Glutamatergic neuron (in vitro differentiated cells): ENCODE data around the gene GOLGA1. TPM values are rescaled to one million over a fixed set of nuclear protein-coding genes. Genes with fewer than 3 reads are reported as not detected.

Experiments
- DNase-seq: peaks from one replicate; pipeline ENCODE4 v3.0.0; 2022
- H3K27ac Mint-ChIP-seq: one replicate; pipeline ENCODE4 v1.8.0; 2020; ENCODE audit warnings: mild to moderate bottlenecking, mixed read lengths, inconsistent platforms; ENCODE audit not compliant: unreplicated experiment
- H3K27me3 Mint-ChIP-seq: one replicate; pipeline ENCODE4 v1.8.0; 2020; ENCODE audit warnings: mild to moderate bottlenecking, moderate library complexity, mixed read lengths, inconsistent platforms; ENCODE audit not compliant: unreplicated experiment
- H3K36me3 Mint-ChIP-seq: one replicate; pipeline ENCODE4 v1.8.0; 2020; ENCODE audit warnings: mild to moderate bottlenecking, mixed read lengths, inconsistent platforms; ENCODE audit not compliant: unreplicated experiment
- H3K4me1 Mint-ChIP-seq: one replicate; pipeline ENCODE4 v1.8.0; 2020; ENCODE audit warnings: mild to moderate bottlenecking, low read depth, mixed read lengths, inconsistent platforms; ENCODE audit not compliant: unreplicated experiment
- H3K4me3 Mint-ChIP-seq: one replicate; pipeline ENCODE4 v1.8.0; 2020; ENCODE audit warnings: mild to moderate bottlenecking, mixed read lengths, inconsistent platforms; ENCODE audit not compliant: unreplicated experiment
- H3K9me3 Mint-ChIP-seq: one replicate; pipeline ENCODE4 v1.8.0; 2020; ENCODE audit warnings: mild to moderate bottlenecking, moderate library complexity, mixed read lengths, inconsistent platforms; ENCODE audit not compliant: unreplicated experiment
- CTCF ChIP-seq: fragments of 200-600 bp; sonication (generic); IDR thresholded peaks from one replicate; pipeline ENCODE4 v1.5.0; 2021; ENCODE audit not compliant: partially characterized antibody, unreplicated experiment
- total RNA-seq: library from RNA; stranded (reverse); fragmentation: NEBNext Ultra II Directional; extraction: Animal tissue kit (Norgen Biotek cat#: 25700); gene quantifications from one replicate; pipeline ENCODE4 v1.2.1, GENCODE V29; 2021; ENCODE audit not compliant: unreplicated experiment

The GOLGA1 gene
- total RNA-seq, 1 donor from 2014 or later, result 18.3 TPM

GRCh38 chr9:124881138-124881743, 59.6 kb downstream of the GOLGA1 start:
- H3K4me1 Mint-ChIP-seq, result peaks cover 8% of the 10 kb centered on the region
- peaks cover 2% of the 10 kb centered on the region for H3K9me3 Mint-ChIP-seq
- DNase-seq, result no peak
- no peaks in the 10 kb centered on the region for H3K36me3 Mint-ChIP-seq
- H3K27ac Mint-ChIP-seq, result no peak overlapping the region
- no peak overlapping the region for H3K4me3 Mint-ChIP-seq
- H3K27me3 Mint-ChIP-seq, result peaks cover 5% of the 10 kb centered on the region
- no peak for TF ChIP-seq CTCF

GRCh38 chr9:124880501-124880900, 60.4 kb downstream of the GOLGA1 start:
- H3K27me3 Mint-ChIP-seq, result peaks cover 5% of the 10 kb centered on the region
- no peak for TF ChIP-seq CTCF
- no peak overlapping the region for H3K4me3 Mint-ChIP-seq
- peaks cover 8% of the 10 kb centered on the region for H3K4me1 Mint-ChIP-seq
- no peak for DNase-seq
- H3K36me3 Mint-ChIP-seq, result no peaks in the 10 kb centered on the region
- H3K27ac Mint-ChIP-seq, result no peak overlapping the region
- peaks cover 2% of the 10 kb centered on the region for H3K9me3 Mint-ChIP-seq

DNA sequence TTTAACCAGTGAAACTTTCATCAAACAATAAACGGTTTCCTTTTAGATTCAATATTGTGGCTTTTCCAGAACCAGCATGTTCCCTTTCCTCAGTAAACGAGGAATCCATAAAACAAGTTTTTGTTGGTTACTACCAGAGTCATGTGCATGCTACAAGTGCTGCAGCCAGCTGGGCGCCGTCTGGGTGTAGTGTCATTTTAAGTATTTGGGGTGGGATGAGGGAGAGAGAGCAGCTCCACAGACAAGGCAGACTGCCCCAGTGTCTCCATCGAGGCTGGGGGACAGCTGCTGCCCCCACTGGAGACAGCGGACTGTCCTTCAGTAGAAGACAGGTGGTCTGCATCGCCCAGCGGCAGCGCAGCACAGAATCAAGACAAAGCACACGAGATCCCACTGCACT, 61.7 kb downstream of the GOLGA1 start:
- no peak for DNase-seq
- Mint-ChIP-seq H3K4me3 (no peak overlapping the region), H3K27ac (peak overlapping the region; percentile 67), H3K36me3 (no peaks in the 10 kb centered on the region), H3K9me3 (peaks cover 2% of the 10 kb centered on the region), H3K4me1 (peaks cover 8% of the 10 kb centered on the region), H3K27me3 (peaks cover 3% of the 10 kb centered on the region)
- no peak for TF ChIP-seq CTCF

GRCh38 chr9:124878518-124878917, 62.4 kb downstream of the GOLGA1 start:
- no peak overlapping the region for H3K4me3 Mint-ChIP-seq
- no peak for DNase-seq
- TF ChIP-seq CTCF, result no peak
- no peak overlapping the region for H3K27ac Mint-ChIP-seq
- peaks cover 2% of the 10 kb centered on the region for H3K9me3 Mint-ChIP-seq
- H3K36me3 Mint-ChIP-seq, result no peaks in the 10 kb centered on the region
- H3K4me1 Mint-ChIP-seq, result peaks cover 8% of the 10 kb centered on the region
- H3K27me3 Mint-ChIP-seq, result no peaks in the 10 kb centered on the region

- no peaks in the 10 kb centered on the region for H3K36me3 Mint-ChIP-seq
- no peak for TF ChIP-seq CTCF
- DNase-seq, result no peak
- no peak overlapping the region for H3K4me3 Mint-ChIP-seq
- H3K4me1 Mint-ChIP-seq, result peaks cover 8% of the 10 kb centered on the region
- H3K27ac Mint-ChIP-seq, result no peak overlapping the region
- no peaks in the 10 kb centered on the region for H3K9me3 Mint-ChIP-seq
- H3K27me3 Mint-ChIP-seq, result no peaks in the 10 kb centered on the region
Measured at GRCh38 chr9:124878021-124878420, 62.9 kb downstream of the GOLGA1 start.
